ENCODE results near the gene LPCAT1. TPM values are rescaled to one million over a fixed set of nuclear protein-coding genes. Genes with fewer than 3 reads are reported as not detected.

LPCAT1 gene
- total and polyA plus RNA-seq, 2 experiments from 2014 or later: 22.2 to 48.4 TPM

- Histone ChIP-seq H3K9me2 (ENCODE audit: insufficient read depth) (no peaks in the 10 kb centered on the region), H3K27ac (no peak overlapping the region), H3K4me2 (ENCODE audit: unreplicated experiment) (no peak overlapping the region), H3K79me2 (ENCODE audit: insufficient read depth) (peaks cover 100% of the 10 kb centered on the region), H2AFZ (no peak overlapping the region), H3K9ac (no peak overlapping the region), H3K36me3 (ENCODE audit: low read depth) (no peaks in the 10 kb centered on the region), H3K4me1 (ENCODE audit: insufficient read depth) (no peaks in the 10 kb centered on the region; the same call in 1 of the 2 replicates), H3K4me3 (no peak overlapping the region), H3K27me3 (replicated peaks; ENCODE audit: insufficient read depth) (no peaks in the 10 kb centered on the region), H3K9me3 (ENCODE audit: low read depth) (no peaks in the 10 kb centered on the region), H4K20me1 (ENCODE audit: insufficient read depth) (no peaks in the 10 kb centered on the region; the same call in 1 of the 2 replicates), H3F3A (ENCODE audit: insufficient read depth) (no peaks in the 10 kb centered on the region)
- WGBS, 2 experiments (ENCODE audit: low coverage in 1 of 2, low lambda C conversion rate in 2 of 2, missing lambda C conversion rate in 2 of 2): 88 to 90% methylated on average over 21 to 23 of the region's 23 CpGs
- in situ Hi-C loops (cut with MboI): no loop called here
- no peak for DNase-seq
- TF ChIP-seq EZH2phosphoT487 (IDR thresholded peaks at IDR 0.05; ENCODE audit: insufficient read depth, low read depth): no peak
- no peak for TF ChIP-seq EZH2 (IDR thresholded peaks at IDR 0.05; ENCODE audit: insufficient read depth, poor library complexity, severe bottlenecking)
These were observed 21.6 kb downstream of the LPCAT1 start for GRCh38 chr5:1502046-1502736.

GRCh38 chr5:1501372-1502045, 22.3 kb downstream of the LPCAT1 start:
- Histone ChIP-seq H3K36me3 (ENCODE audit: low read depth) (no peaks in the 10 kb centered on the region), H4K20me1 (ENCODE audit: insufficient read depth) (no peaks in the 10 kb centered on the region; the same call in 1 of the 2 replicates), H3K4me2 (ENCODE audit: unreplicated experiment) (no peak overlapping the region), H3K79me2 (ENCODE audit: insufficient read depth) (peaks cover 94% of the 10 kb centered on the region), H3K9me2 (ENCODE audit: insufficient read depth) (no peaks in the 10 kb centered on the region), H3K27ac (no peak overlapping the region), H2AFZ (no peak overlapping the region), H3K9ac (no peak overlapping the region), H3K4me3 (no peak overlapping the region), H3K27me3 (replicated peaks; ENCODE audit: insufficient read depth) (no peaks in the 10 kb centered on the region), H3K9me3 (ENCODE audit: low read depth) (no peaks in the 10 kb centered on the region), H3F3A (ENCODE audit: insufficient read depth) (no peaks in the 10 kb centered on the region), H3K4me1 (ENCODE audit: insufficient read depth) (no peaks in the 10 kb centered on the region; the same call in 1 of the 2 replicates)
- 97 to 98% methylated on average over 25 to 28 of the region's 28 CpGs for WGBS, 2 experiments (ENCODE audit: low coverage in 1 of 2, low lambda C conversion rate in 2 of 2, missing lambda C conversion rate in 2 of 2)
- TF ChIP-seq EZH2 (IDR thresholded peaks at IDR 0.05; ENCODE audit: insufficient read depth, poor library complexity, severe bottlenecking) (no peak), EZH2phosphoT487 (IDR thresholded peaks at IDR 0.05; ENCODE audit: insufficient read depth, low read depth) (no peak)
- no peak for DNase-seq
- in situ Hi-C loops (cut with MboI): no loop called here

- in situ Hi-C loops (cut with MboI): no loop called here
- Histone ChIP-seq H3K79me2 (ENCODE audit: insufficient read depth) (peaks cover 94% of the 10 kb centered on the region), H3K4me1 (ENCODE audit: insufficient read depth) (no peaks in the 10 kb centered on the region; the same call in 1 of the 2 replicates), H3F3A (ENCODE audit: insufficient read depth) (no peaks in the 10 kb centered on the region), H4K20me1 (ENCODE audit: insufficient read depth) (no peaks in the 10 kb centered on the region; the same call in 1 of the 2 replicates), H3K27ac (no peak overlapping the region), H3K4me3 (no peak overlapping the region), H3K36me3 (ENCODE audit: low read depth) (no peaks in the 10 kb centered on the region), H3K9ac (no peak overlapping the region), H3K4me2 (ENCODE audit: unreplicated experiment) (no peak overlapping the region), H2AFZ (no peak overlapping the region), H3K9me2 (ENCODE audit: insufficient read depth) (no peaks in the 10 kb centered on the region), H3K27me3 (replicated peaks; ENCODE audit: insufficient read depth) (no peaks in the 10 kb centered on the region), H3K9me3 (ENCODE audit: low read depth) (no peaks in the 10 kb centered on the region)
- no peak for TF ChIP-seq EZH2 (IDR thresholded peaks at IDR 0.05; ENCODE audit: insufficient read depth, poor library complexity, severe bottlenecking)
- TF ChIP-seq EZH2phosphoT487 (IDR thresholded peaks at IDR 0.05; ENCODE audit: insufficient read depth, low read depth): no peak
- 58 to 69% methylated on average over 16 of the region's 16 CpGs for WGBS, 2 experiments (ENCODE audit: low coverage in 1 of 2, low lambda C conversion rate in 2 of 2, missing lambda C conversion rate in 2 of 2)
- no peak for DNase-seq
These were observed 23.2 kb downstream of the LPCAT1 start for GRCh38 chr5:1500411-1501091.

GRCh38 chr5:1499851-1500250, 23.9 kb downstream of the LPCAT1 start:
- no peaks in the 10 kb centered on the region; the same call in 1 of the 2 replicates for H4K20me1 ChIP-seq (ENCODE audit: insufficient read depth)
- in situ Hi-C loops (cut with MboI): no loop called here
- H3K9me3 ChIP-seq (ENCODE audit: low read depth): no peaks in the 10 kb centered on the region
- H3K27ac ChIP-seq: no peak overlapping the region
- H3K4me1 ChIP-seq (ENCODE audit: insufficient read depth): no peaks in the 10 kb centered on the region; the same call in 1 of the 2 replicates
- no peak overlapping the region for H3K4me2 ChIP-seq (ENCODE audit: unreplicated experiment)
- WGBS, 2 experiments (ENCODE audit: low coverage in 1 of 2, low lambda C conversion rate in 2 of 2, missing lambda C conversion rate in 2 of 2): 83 to 85% methylated on average over 10 of the region's 10 CpGs
- no peaks in the 10 kb centered on the region for H3F3A ChIP-seq (ENCODE audit: insufficient read depth)
- H3K4me3 ChIP-seq: no peak overlapping the region
- no peak overlapping the region for H2AFZ ChIP-seq
- peaks cover 93% of the 10 kb centered on the region for H3K79me2 ChIP-seq (ENCODE audit: insufficient read depth)
- no peaks in the 10 kb centered on the region for H3K27me3 ChIP-seq (replicated peaks; ENCODE audit: insufficient read depth)
- no peaks in the 10 kb centered on the region for H3K36me3 ChIP-seq (ENCODE audit: low read depth)
- TF ChIP-seq EZH2phosphoT487 (IDR thresholded peaks at IDR 0.05; ENCODE audit: insufficient read depth, low read depth) (no peak), EZH2 (IDR thresholded peaks at IDR 0.05; ENCODE audit: insufficient read depth, poor library complexity, severe bottlenecking) (no peak)
- no peaks in the 10 kb centered on the region for H3K9me2 ChIP-seq (ENCODE audit: insufficient read depth)
- no peak overlapping the region for H3K9ac ChIP-seq
- no peak for DNase-seq
